Stomach (tissue), 4 donors: ENCODE measurements around the gene OTOGL.

Experiments
- POLR2A ChIP-seq, 4 donors: fragments of 450-650 bp; IDR thresholded peaks; one replicate each; pipeline ENCODE4 v1.6.1; 2016; ENCODE audit warnings: antibody characterized with exemption in 4 of 4, control low read depth in 2 of 4, mild to moderate bottlenecking in 1 of 4, moderate library complexity in 1 of 4
- TF ChIP-seq, protein P1 (sequence below), 7 experiments: fragments of 450-650 bp in 4 of 7; fragments of 200-600 bp in 3 of 7; sonication (generic) in 3 of 7; IDR thresholded peaks; one replicate each; pipeline ENCODE4 v1.5.1; 2016 to 2019; ENCODE audit warnings: antibody characterized with exemption in 7 of 7, control low read depth in 2 of 7, mild to moderate bottlenecking in 1 of 7

DNA sequence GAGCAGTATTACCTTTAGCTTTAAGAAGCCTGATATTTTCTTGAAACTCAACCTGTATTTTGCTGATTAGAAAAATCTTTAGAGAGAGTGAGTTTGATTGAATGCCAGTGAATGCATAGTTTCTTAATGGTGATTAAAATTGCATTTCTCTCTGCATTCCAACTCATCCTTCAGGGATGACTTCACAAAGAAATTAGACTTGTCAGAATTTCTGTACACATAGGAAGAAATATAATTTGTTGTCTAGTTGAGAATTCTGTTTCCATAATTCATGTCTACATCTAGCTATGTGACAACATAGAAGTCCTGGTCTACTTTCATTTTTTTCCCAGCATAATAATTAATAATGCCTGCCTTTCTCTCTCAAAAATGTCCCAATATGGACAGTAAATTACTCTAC is 136.6 kb downstream of the OTOGL start:
- TF ChIP-seq, protein P1, sequence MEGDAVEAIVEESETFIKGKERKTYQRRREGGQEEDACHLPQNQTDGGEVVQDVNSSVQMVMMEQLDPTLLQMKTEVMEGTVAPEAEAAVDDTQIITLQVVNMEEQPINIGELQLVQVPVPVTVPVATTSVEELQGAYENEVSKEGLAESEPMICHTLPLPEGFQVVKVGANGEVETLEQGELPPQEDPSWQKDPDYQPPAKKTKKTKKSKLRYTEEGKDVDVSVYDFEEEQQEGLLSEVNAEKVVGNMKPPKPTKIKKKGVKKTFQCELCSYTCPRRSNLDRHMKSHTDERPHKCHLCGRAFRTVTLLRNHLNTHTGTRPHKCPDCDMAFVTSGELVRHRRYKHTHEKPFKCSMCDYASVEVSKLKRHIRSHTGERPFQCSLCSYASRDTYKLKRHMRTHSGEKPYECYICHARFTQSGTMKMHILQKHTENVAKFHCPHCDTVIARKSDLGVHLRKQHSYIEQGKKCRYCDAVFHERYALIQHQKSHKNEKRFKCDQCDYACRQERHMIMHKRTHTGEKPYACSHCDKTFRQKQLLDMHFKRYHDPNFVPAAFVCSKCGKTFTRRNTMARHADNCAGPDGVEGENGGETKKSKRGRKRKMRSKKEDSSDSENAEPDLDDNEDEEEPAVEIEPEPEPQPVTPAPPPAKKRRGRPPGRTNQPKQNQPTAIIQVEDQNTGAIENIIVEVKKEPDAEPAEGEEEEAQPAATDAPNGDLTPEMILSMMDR (IDR thresholded peaks at IDR 0.05): no peak
- no peak for TF ChIP-seq POLR2A (IDR thresholded peaks at IDR 0.05)
